Mucosa of descending colon (tissue), 3 donors: ENCODE results near the gene LYVE1. TPM values are rescaled to one million over a fixed set of nuclear protein-coding genes. Genes with fewer than 3 reads are reported as not detected.

ENCODE experiments used
- ATAC-seq: fragments of 200-7000 bp; cut with Tn5 transposase; one replicate; pipeline ENCODE4 v1.9.1; 2020; ENCODE audit warnings: mild to moderate bottlenecking, moderate library complexity
- DNase-seq, 3 donors: peaks; one replicate each; pipeline ENCODE4 v3.0.0-alpha.2; 2020
- H3K36me3 ChIP-seq: fragments of 200-600 bp; one replicate; pipeline ENCODE4 v1.8.0; 2021; ENCODE audit warnings: low read depth, mild to moderate bottlenecking
- H3K4me1 ChIP-seq: fragments of 200-600 bp; one replicate; pipeline ENCODE4 v1.8.0; 2021; ENCODE audit warnings: low read depth, mild to moderate bottlenecking
- H3K4me3 ChIP-seq: fragments of 200-600 bp; one replicate; pipeline ENCODE4 v1.8.0; 2021; ENCODE audit warnings: mild to moderate bottlenecking
- H3K9me3 ChIP-seq: fragments of 200-600 bp; one replicate; pipeline ENCODE4 v1.8.0; 2021; ENCODE audit warnings: mild to moderate bottlenecking
- intact Hi-C, 2 donors: fragments of 100-400 bp; cut with DNase I in 1 of 2; cut with micrococcal nuclease in 1 of 2; formaldehyde crosslinking; loops; one replicate each; pipeline versions ENCODE4 v1.11.0 to v1.11.1; 2022; cut with DNase I, micrococcal nuclease
- total RNA-seq, 3 donors: library from RNA; stranded (reverse); fragmentation: NEBNext Ultra II Directional in 2 of 3; extraction: Animal tissue kit (Norgen Biotek cat#: 25700) in 2 of 3; gene quantifications; one replicate each; pipeline versions ENCODE4 v1.2.1 to v1.2.4, GENCODE V29; 2021 to 2023
- TF ChIP-seq, protein P1 (sequence below): fragments of 200-600 bp; IDR thresholded peaks from one replicate; pipeline ENCODE4 v1.8.0; 2022; ENCODE audit warnings: antibody characterized with exemption, mild to moderate bottlenecking
- donor health status: DM: no; HTN: no; CAD: no; lungs with moderate emphysema.
- donor health status: DM: no; HTN: no; CAD: no.
- donor health status: DM: no; HTN: yes; CAD: no.

LYVE1 gene
- total RNA-seq, 3 donors from 2014 or later = 14.4 to 137 (median 43.4) TPM

DNA sequence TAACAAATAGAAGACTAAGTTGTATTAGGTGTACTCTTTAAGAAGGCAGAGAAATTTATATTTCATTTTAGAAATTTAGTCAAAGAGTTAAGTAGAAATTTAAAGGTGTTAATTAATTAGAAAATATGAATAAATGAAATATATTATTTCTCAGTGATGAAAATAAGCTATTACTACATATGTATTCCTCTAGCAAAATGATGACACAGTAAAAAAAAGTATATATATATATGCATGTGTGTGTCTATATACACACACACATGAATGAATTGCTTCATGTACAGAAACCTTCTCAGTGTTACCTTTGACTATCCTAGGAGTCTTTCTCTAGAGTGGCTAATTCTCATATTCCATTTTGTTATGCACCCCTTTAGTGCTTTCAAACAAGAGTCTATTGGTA, 35.1 kb downstream of the LYVE1 start:
- TF ChIP-seq, protein P1, sequence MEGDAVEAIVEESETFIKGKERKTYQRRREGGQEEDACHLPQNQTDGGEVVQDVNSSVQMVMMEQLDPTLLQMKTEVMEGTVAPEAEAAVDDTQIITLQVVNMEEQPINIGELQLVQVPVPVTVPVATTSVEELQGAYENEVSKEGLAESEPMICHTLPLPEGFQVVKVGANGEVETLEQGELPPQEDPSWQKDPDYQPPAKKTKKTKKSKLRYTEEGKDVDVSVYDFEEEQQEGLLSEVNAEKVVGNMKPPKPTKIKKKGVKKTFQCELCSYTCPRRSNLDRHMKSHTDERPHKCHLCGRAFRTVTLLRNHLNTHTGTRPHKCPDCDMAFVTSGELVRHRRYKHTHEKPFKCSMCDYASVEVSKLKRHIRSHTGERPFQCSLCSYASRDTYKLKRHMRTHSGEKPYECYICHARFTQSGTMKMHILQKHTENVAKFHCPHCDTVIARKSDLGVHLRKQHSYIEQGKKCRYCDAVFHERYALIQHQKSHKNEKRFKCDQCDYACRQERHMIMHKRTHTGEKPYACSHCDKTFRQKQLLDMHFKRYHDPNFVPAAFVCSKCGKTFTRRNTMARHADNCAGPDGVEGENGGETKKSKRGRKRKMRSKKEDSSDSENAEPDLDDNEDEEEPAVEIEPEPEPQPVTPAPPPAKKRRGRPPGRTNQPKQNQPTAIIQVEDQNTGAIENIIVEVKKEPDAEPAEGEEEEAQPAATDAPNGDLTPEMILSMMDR = no peak
- intact Hi-C loops = no loop called here
- H3K9me3 ChIP-seq = no peaks in the 10 kb centered on the region
- ATAC-seq = no peak
- H3K4me3 ChIP-seq = no peak overlapping the region
- H3K36me3 ChIP-seq = no peaks in the 10 kb centered on the region
- no peak for DNase-seq
- no peaks in the 10 kb centered on the region for H3K4me1 ChIP-seq

DNA sequence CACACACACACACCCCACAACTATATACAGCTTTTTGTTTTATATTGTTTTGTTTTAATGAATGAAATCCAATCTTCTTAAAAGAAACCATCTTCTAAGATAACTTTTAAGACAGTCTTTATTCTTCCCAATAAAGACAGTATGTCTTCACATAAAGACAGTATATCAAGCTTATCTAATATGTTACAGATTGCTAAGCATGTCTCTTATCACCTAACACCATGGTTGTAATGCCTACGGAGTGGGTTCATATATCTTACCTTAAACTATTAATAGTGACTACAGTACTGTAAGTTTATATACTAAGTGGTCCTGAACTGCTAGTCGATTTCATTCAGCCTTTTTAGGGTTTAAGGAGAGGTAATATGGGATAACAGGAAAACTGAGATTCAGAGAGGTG, 35.9 kb downstream of the LYVE1 start:
- peaks cover 3% of the 10 kb centered on the region for H3K4me1 ChIP-seq
- no peak overlapping the region for H3K4me3 ChIP-seq
- intact Hi-C loops = no loop called here
- DNase-seq (no peak), ATAC-seq (no peak)
- H3K9me3 ChIP-seq = no peaks in the 10 kb centered on the region
- H3K36me3 ChIP-seq = no peaks in the 10 kb centered on the region
- TF ChIP-seq, protein P1 = no peak

DNA sequence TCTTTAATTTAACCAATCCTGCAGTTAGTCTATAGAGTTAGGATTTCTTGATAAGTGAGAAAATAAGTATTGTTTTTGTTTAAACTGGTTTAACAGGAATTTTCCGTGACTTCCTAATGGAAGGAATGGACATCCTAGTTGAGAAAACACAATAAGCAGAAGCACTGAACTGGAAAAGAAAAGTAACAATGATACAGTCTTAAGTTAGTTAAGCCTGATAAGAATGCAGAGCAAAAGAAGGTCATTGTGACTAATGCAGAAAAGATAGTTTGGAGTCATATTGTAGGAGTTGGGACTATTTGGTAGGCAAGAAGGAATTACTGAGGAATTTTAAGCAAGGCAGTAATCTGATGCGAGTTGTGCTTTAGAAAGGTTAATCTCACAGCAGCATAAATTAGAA, 39.2 kb downstream of the LYVE1 start:
- intact Hi-C loops = no loop called here
- H3K36me3 ChIP-seq = no peaks in the 10 kb centered on the region
- H3K4me3 ChIP-seq = no peak overlapping the region
- DNase-seq = no peak
- peaks cover 3% of the 10 kb centered on the region for H3K4me1 ChIP-seq
- TF ChIP-seq, protein P1 = no peak
- ATAC-seq = no peak
- no peaks in the 10 kb centered on the region for H3K9me3 ChIP-seq

DNA sequence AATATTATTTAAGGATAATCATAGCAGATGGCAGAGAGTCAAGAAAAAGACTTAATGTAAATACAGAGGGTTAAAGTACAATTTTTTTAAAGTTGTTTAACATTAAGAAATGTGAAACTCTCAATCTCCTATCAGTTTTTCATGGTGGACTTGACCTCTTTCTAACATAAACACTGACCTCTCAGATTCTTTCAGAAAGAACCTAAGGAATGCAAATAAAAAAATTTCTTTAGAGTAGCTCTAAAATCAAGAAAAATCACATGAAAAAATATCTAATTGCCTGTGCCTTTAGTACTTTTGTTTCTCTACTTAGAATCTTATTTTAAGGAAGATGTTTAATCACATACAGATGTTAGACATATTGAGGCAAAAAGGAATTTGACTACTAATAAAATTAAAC, 40.3 kb downstream of the LYVE1 start:
- no peak for ATAC-seq
- H3K36me3 ChIP-seq = no peaks in the 10 kb centered on the region

DNA sequence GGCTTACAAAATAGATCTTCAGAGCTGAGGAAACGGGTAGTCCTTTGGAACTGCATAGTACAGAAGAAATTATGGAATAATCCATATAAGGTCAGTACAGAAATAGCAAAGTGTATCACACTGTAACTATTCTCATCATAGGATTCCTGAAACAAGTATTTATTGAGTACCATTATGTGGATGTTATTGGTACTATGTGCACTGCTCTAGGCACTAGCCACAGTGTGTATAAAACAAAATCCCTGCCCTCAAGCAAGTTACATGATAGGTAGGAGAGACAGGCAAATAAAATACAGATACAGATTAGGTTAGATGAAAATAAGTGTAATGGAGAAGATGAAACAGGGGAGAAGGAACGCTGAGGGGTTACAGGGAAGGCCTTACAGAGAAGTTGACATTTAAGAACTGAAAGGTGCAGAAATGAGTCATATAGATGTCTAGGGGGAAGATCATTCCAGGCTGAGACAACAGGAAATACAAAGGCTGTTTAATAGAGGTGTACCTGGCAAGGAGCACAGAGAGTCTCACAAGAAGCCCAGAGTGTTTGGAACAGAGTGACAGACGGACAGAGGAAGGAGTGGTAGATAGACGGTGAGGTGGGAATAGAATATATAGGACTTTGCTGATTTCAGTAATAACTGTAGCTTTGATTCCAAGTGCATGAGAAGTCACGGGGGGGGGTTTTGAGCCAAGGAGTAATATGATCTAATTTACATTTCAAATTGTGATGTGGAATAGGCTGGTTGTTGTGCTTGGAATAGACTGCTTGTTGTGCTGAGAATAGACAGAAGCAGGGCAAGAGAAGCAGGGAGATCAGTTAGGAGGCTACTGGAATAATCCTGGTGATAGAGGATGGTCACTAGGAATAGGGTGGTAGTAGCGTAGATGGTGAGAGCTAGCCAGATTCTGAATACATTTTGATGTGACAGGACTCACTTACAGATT, 41.2 kb downstream of the LYVE1 start:
- Histone ChIP-seq H3K4me1 (peaks cover 3% of the 10 kb centered on the region), H3K36me3 (no peaks in the 10 kb centered on the region), H3K4me3 (no peak overlapping the region), H3K9me3 (no peaks in the 10 kb centered on the region)
- intact Hi-C loops = no loop called here
- TF ChIP-seq, protein P1 = no peak
- ATAC-seq (peak; percentile 91), DNase-seq (no peak)

More for the DNA sequence above, 40.3 kb downstream of the LYVE1 start:
- intact Hi-C loops = no loop called here
- Histone ChIP-seq H3K9me3 (no peaks in the 10 kb centered on the region), H3K4me3 (no peak overlapping the region), H3K4me1 (peaks cover 3% of the 10 kb centered on the region)
- TF ChIP-seq, protein P1 = no peak
- DNase-seq = no peak
